Measurements from ENCODE around the gene C16orf78.

DNA sequence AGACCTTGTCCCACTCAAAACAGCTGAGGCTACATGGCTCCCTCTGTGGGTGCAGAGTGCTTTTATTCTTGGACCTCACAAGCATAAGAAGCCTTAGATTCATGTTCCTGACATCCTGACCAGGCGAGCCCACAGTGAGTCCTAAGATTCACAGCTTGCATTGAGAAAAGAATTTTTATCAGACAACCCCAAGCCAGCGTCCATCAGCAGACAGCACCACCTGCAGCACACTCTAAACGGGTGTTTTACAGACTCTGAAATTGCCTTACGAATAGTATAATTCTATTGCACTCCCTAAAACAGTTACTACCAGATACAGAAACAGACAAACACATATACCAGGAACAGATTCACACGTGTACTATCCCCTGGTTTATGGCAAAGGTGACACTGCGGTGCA lies 31.9 kb downstream of the C16orf78 start:
- TF ChIP-seq, protein P1, sequence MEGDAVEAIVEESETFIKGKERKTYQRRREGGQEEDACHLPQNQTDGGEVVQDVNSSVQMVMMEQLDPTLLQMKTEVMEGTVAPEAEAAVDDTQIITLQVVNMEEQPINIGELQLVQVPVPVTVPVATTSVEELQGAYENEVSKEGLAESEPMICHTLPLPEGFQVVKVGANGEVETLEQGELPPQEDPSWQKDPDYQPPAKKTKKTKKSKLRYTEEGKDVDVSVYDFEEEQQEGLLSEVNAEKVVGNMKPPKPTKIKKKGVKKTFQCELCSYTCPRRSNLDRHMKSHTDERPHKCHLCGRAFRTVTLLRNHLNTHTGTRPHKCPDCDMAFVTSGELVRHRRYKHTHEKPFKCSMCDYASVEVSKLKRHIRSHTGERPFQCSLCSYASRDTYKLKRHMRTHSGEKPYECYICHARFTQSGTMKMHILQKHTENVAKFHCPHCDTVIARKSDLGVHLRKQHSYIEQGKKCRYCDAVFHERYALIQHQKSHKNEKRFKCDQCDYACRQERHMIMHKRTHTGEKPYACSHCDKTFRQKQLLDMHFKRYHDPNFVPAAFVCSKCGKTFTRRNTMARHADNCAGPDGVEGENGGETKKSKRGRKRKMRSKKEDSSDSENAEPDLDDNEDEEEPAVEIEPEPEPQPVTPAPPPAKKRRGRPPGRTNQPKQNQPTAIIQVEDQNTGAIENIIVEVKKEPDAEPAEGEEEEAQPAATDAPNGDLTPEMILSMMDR (IDR thresholded peaks at IDR 0.05), result no peak
- TF ChIP-seq POLR2A (IDR thresholded peaks at IDR 0.05), result no peak
